ENCODE results near the gene ACADVL.

The ACADVL gene

GRCh38 chr17:7252176-7253043, 32.7 kb downstream of the ACADVL start, which contains the start of gene ELP5:
ELP5 (plus strand) TSS chr17:7252215; CDS start chr17:7252551, 336 bp downstream.
- DNase-seq: peak; percentile 85

- DNase-seq: no peak
These were observed 33.3 kb downstream of the ACADVL start for GRCh38 chr17:7253082-7253481.

- no peak for DNase-seq
These were observed 34.8 kb downstream of the ACADVL start for GRCh38 chr17:7254511-7254910.

DNA sequence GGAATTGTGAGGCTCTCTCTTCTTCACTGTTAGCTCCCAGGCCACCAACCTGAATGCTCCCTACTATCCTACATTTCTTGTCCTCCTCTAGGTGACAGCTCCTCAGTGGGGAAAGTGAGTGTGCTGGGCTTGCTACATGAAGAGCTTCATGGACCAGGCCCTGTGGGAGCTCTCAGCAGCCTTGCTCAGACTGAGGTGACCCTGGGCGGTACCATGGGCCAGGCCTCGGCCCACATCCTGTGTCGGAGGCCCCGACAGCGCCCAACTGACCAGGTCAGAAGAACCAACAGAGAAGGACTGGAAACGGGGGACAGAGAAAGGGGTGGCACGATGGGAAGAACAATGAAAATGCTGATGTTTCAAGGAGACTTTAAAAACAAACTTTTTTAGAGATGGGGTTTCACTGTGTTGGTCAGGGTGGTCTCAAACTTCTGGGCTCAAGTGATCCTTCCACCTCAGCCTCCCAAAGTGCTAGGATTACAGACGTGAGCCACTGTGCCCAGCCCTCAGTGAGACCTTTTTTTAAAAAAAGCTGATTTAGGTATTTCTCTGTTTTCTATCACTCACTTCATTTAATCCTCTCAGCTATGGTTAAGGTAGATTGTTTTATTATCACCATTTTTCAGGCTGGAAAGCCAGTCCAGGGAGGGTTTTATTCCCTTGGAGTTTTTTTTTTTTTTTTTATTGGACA, 37.2 kb downstream of the ACADVL start:
- no peak for DNase-seq

- no peak for DNase-seq
These were observed 39.2 kb downstream of the ACADVL start for GRCh38 chr17:7258731-7259554.

DNA sequence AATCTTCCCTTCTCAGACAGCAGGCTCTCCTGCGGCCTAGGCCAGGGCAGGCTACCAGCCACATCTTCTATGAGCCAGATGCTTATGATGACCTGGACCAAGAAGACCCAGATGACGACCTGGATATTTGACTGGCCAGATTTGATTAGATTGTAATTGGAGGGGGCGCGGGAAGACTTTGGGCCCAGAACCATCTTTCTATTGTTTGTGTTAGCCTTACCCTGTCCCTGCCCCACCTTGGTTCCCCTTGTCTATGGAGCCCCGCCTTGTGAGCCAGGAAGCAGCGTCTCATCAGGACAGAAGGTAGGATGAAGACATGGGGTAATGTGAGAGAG, 39.8 kb downstream of the ACADVL start:
- no peak for DNase-seq

GRCh38 chr17:7260151-7260550, 40.4 kb downstream of the ACADVL start:
- DNase-seq: no peak

GRCh38 chr17:7260651-7261378, 41.1 kb downstream of the ACADVL start:
- DNase-seq: no peak

DNA sequence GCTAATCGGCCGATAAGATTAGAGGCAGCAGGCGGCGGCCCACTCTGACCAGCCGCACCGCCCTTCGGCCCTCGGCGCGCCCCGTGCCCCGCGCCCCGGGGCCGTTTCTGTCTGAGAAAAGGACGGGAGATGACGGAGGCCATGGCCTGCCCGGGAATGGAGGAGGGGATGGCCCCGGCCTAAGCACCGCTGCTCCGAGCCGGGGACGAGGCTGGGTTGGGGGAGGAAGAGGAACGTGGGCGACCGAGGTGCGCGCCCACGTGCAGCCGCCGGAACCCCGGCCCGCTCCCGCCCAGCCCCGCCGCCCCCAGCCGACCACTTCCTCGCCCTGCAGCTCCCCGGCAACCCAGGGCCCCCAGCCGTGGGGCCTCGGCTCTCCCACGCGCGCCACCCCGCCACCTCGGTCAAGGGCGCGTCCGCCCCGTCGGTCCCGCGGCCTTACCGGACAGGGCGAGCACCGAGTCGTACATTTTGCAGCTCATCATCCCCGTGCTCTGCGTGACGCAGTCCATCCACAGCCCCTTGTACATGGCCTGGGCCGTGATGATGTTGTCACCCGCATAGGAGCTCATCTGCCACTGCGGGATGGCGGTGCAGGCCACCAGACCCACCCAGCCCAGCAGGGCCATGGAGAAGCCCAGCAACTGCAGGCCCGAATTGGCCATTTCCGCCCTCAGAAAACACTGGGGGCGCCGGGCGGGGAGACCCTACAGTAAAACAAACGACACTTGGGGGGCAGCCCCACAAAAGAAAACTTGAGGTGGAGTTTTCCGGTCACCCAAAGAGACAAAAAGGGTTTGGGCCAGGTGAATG, 41.8 kb downstream of the ACADVL start:
- no peak for DNase-seq

GRCh38 chr17:7262192-7262934, 42.6 kb downstream of the ACADVL start, which contains the start of gene CLDN7:
CLDN7 (minus strand) TSS chr17:7262478; CDS start chr17:7262043, 435 bp downstream.
- no peak for DNase-seq

GRCh38 chr17:7262935-7263800, 43.4 kb downstream of the ACADVL start:
- no peak for DNase-seq

DNA sequence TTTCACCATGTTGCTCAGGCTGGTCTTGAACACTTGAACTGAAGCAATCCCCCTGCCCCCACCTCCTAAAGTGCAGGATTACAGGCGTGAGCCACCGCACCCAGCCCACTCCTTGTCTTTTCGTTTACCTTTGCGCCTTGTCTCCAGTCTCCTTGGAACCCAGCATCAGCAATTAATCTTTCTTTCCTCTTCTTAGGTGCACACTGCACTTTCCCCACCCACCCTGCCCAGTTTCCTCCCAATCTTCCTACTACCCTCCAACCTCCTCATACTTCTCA, 44.0 kb downstream of the ACADVL start:
- no peak for DNase-seq

DNA sequence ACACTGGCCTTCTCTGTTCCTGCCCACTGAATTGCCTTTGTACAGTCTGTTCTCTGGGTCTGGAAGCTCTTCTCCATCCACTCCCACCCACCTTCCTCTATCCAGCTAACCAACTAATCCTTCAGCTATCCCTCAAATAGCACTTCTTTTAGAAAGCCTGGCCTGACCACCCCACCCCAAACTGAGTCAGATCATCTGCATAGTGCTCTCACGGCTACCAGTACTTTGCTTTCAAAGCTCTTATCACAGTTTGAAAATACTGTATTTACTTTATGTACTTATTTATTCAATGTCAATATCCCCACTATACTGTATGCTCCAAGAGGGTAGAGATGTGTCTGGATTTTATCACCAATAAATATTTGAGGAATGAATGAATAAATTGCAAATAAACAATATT, 47.0 kb downstream of the ACADVL start:
- no peak for DNase-seq

Data from KG1 (cell line).